Cerebellar cortex (tissue), 1 donor: ENCODE data around the gene TOMM6.
"Not testable (repeated sequence)": the region's sequence is repeated elsewhere in the genome, so short reads cannot be mapped to it uniquely, and the experiment has no call there.

Experiments
- DNase-seq: peaks from one replicate; pipeline ENCODE4 v3.0.0-alpha.2; 2015; ENCODE audit warnings: low spot score

TOMM6 gene

GRCh38 chr6:41763470-41763869, 24.0 kb upstream of the TOMM6 start:
- no peak for DNase-seq

GRCh38 chr6:41766043-41766664, 21.3 kb upstream of the TOMM6 start:
- not testable (repeated sequence) for DNase-seq

GRCh38 chr6:41767112-41767833, 20.2 kb upstream of the TOMM6 start:
- no peak for DNase-seq

GRCh38 chr6:41768545-41769308, 18.8 kb upstream of the TOMM6 start:
- no peak for DNase-seq

GRCh38 chr6:41769376-41769775, 18.1 kb upstream of the TOMM6 start:
- no peak for DNase-seq

GRCh38 chr6:41770381-41771057, 17.0 kb upstream of the TOMM6 start:
- no peak for DNase-seq

- DNase-seq, result no peak
Observed at GRCh38 chr6:41771058-41771983, 16.2 kb upstream of the TOMM6 start.

GRCh38 chr6:41774841-41775240, 12.7 kb upstream of the TOMM6 start:
- DNase-seq, result no peak

- DNase-seq, result no peak
Observed at GRCh38 chr6:41775293-41775882, 12.1 kb upstream of the TOMM6 start.

GRCh38 chr6:41777551-41778285, 9.8 kb upstream of the TOMM6 start:
- no peak for DNase-seq

- DNase-seq, result no peak
Observed at GRCh38 chr6:41778895-41779294, 8.6 kb upstream of the TOMM6 start.

- DNase-seq, result no peak
Observed at GRCh38 chr6:41779336-41779735, 8.2 kb upstream of the TOMM6 start.

- DNase-seq, result peak; percentile 97
Observed at GRCh38 chr6:41779788-41780550, 7.5 kb upstream of the TOMM6 start, which contains the start of gene FRS3. FRS3 (minus strand) TSS chr6:41779900; CDS start chr6:41776987, 2,913 bp downstream.

GRCh38 chr6:41780551-41781365, 6.7 kb upstream of the TOMM6 start, which contains the start of gene PRICKLE4:
PRICKLE4 (plus strand) TSS chr6:41780782; CDS start chr6:41783474, 2,692 bp downstream.
- peak; percentile 53 for DNase-seq

GRCh38 chr6:41781366-41781730, 6.1 kb upstream of the TOMM6 start:
- no peak for DNase-seq

- DNase-seq, result no peak
Observed at GRCh38 chr6:41783106-41783780, 4.3 kb upstream of the TOMM6 start.

GRCh38 chr6:41784581-41785171, 2.8 kb upstream of the TOMM6 start:
- no peak for DNase-seq
